GM10266 (cell line): ENCODE results near the gene COX8C.
"Not testable (repeated sequence)": the region's sequence is repeated elsewhere in the genome, so short reads cannot be mapped to it uniquely, and the experiment has no call there.

ENCODE experiments used
- DNase-seq: peaks from one replicate; pipeline ENCODE4 v3.0.0; 2012; ENCODE audit errors: extremely low spot score
- TF ChIP-seq, protein P1 (sequence below): IDR thresholded peaks from 2 replicates; pipeline ENCODE4 v1.5.1; 2012; ENCODE audit warnings: mild to moderate bottlenecking, low read depth; ENCODE audit not compliant: control insufficient read depth, insufficient read depth; ENCODE audit errors: missing control alignments

The COX8C gene

DNA sequence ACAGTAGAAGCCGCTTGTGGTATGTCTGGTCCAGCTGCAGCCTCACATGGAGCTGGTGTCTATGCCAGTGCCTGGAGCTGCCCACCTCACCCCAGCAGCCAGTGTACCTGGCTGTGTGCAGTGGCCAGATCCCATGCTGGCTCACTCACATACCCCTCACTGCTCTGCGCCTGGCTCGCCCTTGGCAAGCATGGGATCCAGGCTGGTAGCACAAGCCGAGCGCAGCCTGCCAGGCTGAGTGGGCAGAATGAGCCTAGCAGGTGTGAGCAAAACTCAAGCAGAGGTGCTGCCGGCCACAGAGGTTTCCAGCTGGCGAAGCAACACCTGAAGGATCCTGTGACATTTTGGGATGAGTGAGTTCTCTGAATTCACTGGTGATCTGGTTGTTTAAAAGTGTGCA is 9.1 kb upstream of the COX8C start:
- TF ChIP-seq, protein P1, sequence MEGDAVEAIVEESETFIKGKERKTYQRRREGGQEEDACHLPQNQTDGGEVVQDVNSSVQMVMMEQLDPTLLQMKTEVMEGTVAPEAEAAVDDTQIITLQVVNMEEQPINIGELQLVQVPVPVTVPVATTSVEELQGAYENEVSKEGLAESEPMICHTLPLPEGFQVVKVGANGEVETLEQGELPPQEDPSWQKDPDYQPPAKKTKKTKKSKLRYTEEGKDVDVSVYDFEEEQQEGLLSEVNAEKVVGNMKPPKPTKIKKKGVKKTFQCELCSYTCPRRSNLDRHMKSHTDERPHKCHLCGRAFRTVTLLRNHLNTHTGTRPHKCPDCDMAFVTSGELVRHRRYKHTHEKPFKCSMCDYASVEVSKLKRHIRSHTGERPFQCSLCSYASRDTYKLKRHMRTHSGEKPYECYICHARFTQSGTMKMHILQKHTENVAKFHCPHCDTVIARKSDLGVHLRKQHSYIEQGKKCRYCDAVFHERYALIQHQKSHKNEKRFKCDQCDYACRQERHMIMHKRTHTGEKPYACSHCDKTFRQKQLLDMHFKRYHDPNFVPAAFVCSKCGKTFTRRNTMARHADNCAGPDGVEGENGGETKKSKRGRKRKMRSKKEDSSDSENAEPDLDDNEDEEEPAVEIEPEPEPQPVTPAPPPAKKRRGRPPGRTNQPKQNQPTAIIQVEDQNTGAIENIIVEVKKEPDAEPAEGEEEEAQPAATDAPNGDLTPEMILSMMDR, result no peak
- no peak for DNase-seq

DNA sequence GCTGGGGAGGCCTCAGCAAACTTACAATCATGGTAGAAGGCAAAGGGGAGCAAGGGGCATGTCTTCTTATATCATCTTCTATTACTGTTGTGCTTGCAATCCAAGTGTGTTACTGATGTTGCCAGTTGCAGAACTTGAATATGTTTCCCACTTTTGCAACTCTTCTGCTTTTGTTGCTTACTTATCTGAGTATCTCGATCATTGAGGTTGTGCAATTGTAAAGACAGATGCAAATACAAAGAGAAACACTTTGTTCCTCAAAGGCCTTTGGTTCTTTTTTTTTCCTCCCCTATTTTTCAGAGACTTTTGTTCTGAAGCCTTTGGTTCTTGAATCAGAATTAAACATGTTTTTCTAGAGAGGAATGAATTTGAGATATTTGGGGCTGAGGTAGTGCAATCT is 3.7 kb upstream of the COX8C start:
- no peak for DNase-seq
- TF ChIP-seq, protein P1, result no peak

DNA sequence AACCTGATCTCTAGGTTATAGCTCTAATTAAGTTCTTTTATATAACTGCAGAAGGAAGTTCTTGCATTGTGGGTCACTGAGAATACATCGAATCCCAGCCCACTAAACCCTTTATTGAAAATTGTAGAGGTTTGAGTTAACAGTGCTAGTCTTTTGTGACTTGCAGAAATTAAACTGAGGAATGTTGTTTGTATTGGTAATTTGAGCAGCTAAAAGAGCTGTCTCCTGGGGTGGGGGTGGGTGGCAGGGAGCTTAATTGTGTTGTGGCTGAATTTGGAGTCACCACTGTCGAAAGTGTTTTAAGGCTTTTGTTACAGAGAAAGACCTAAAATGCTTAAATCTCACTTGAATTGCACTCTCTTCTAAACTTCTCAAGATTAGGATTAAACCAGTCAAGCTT is 3.2 kb upstream of the COX8C start:
- TF ChIP-seq, protein P1, result no peak
- no peak for DNase-seq

GRCh38 chr14:93347850-93348249 is 868 bp downstream of the COX8C start:
- DNase-seq, result no peak
- TF ChIP-seq, protein P1, result no peak

- TF ChIP-seq, protein P1, result no peak
- DNase-seq, result no peak
Observed at GRCh38 chr14:93348292-93348691, 1.3 kb downstream of the COX8C start.

DNA sequence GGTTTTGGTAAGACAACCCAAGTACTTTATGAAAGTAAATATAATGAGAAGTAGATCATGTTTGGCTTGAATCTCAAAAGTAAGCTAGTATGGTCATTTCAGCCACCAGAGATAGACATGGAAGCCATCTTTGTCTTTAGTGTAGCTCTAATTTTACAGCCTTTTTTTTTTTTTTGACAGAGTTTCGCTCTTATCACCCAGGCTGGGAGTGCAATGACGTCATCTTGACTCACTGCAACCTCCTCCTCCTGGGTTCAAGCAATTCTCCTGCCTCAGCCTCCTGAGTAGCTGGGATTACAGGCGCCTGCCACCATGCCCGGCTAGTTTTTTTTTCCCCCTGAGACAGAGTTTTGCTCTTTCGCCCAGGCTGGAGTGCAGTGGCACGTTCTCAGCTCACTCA is 7.9 kb downstream of the COX8C start:
- DNase-seq, result not testable (repeated sequence)

DNA sequence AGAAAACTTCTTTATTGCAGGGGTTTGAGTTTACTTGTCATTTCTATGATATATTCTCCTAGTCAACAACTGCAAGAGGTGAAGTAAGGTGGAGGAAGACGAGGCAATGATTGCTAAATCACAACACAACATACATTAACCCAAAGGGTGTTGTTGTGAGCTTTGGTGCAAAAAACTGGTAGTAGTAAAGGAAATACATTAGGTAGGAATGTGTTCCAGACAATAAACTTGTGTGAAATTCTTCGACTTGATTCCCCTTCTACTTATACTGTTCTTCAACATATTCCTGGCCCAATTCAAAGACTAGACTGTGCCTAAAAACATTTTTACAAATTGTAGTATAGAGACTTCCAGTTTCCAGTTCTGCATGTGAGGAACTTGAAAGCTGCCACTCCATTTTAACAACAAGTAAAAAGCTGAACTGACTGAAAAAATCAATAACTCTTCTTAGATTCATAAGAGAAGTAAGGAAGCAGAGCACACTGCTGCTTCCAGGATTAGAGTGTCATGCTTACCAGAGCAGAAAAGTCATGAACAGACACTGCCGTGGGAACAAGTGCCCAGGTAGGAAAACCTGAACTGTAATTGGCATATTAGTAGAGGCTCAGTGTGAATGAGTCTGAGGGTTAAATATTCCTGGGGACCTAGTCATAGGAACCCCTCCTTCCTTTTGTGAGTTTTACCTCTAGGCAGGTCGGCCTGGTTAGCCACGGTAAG is 22.2 kb downstream of the COX8C start:
- TF ChIP-seq, protein P1, result no peak
- DNase-seq, result no peak
